GM12873 (cell line): ENCODE measurements around the gene NUDT14.

ENCODE experiments used
- CTCF ChIP-seq: IDR thresholded peaks from 2 replicates; pipeline ENCODE4 v1.5.1; 2012; ENCODE audit warnings: low read depth, mild to moderate bottlenecking, moderate library complexity, low read length, control low read depth; ENCODE audit not compliant: insufficient read depth; ENCODE audit errors: missing control alignments

NUDT14 gene

GRCh38 chr14:105180592-105181548 is at the start of gene NUDT14:
Gene NUDT14 (minus strand): TSS chr14:105181312. CDS start chr14:105181209, 103 bp downstream.
- no peak for TF ChIP-seq CTCF

- no peak for TF ChIP-seq CTCF
These were observed 48.1 kb upstream of the NUDT14 start for GRCh38 chr14:105229099-105229655.

GRCh38 chr14:105228562-105228961 is 47.5 kb upstream of the NUDT14 start:
- no peak for TF ChIP-seq CTCF

GRCh38 chr14:105227346-105227745 is 46.2 kb upstream of the NUDT14 start:
- no peak for TF ChIP-seq CTCF

- no peak for TF ChIP-seq CTCF
These were observed 45.1 kb upstream of the NUDT14 start for GRCh38 chr14:105226198-105226597.

GRCh38 chr14:105224845-105225570 is 43.9 kb upstream of the NUDT14 start:
- no peak for TF ChIP-seq CTCF
